Fibroblast of the aortic adventitia (primary cell): ENCODE results near the gene JAG2. TPM values are rescaled to one million over a fixed set of nuclear protein-coding genes. Genes with fewer than 3 reads are reported as not detected.
A peak's percentile ranks its signal among the peaks of the same experiment; 100 is the strongest.

ENCODE experiments used
- DNase-seq: peaks from one replicate; pipeline ENCODE4 v3.0.0-alpha.2; 2010; ENCODE audit warnings: low read depth
- H3K4me3 ChIP-seq: 2 replicates; pipeline ENCODE4 v1.5.1; 2011; ENCODE audit warnings: low read depth, mild to moderate bottlenecking, control low read depth, low read length, moderate library complexity
- CTCF ChIP-seq: IDR thresholded peaks from 2 replicates; pipeline ENCODE4 v1.5.1; 2011; ENCODE audit warnings: mild to moderate bottlenecking, low read length, control low read depth, inconsistent platforms; ENCODE audit not compliant: insufficient read depth
- small RNA-seq: library from RNA; depleted of rRNA; stranded (forward); fragments of <200 nt; gene quantifications from one replicate; pipeline ENCODE3, GENCODE V24; 2012
- total RNA-seq: library from RNA; depleted of rRNA; stranded (reverse); fragments of >200 nt; gene quantifications from 2 replicates; pipeline ENCODE4 v1.2.3, GENCODE V29; 2012; ENCODE audit warnings: low replicate concordance

The JAG2 gene
- total RNA-seq, 1 donor: 0.63 TPM

- TF ChIP-seq CTCF: no peak
- DNase-seq: peak; percentile 19
- no peak overlapping the region for H3K4me3 ChIP-seq
Measured at GRCh38 chr14:105091517-105092170, 76.9 kb downstream of the JAG2 start.

GRCh38 chr14:105091054-105091516 lies 77.5 kb downstream of the JAG2 start:
- H3K4me3 ChIP-seq: no peak overlapping the region
- no peak for TF ChIP-seq CTCF
- no peak for DNase-seq

Small RNA genes lying within 50 kb of the gene (small RNA-seq; reads per million reads assigned to genes)
- not detected for gene AL512356.2
- not detected for gene MIR6765

Other genes with a start within 250 kb of the JAG2 start
- gene PLD4, start 243.9 kb downstream of the JAG2 start, total RNA-seq: 0.09 and 0.16 TPM in 2 replicates
- 78.4 and 164 TPM in 2 replicates for gene AHNAK2, start 190.4 kb downstream of the JAG2 start, total RNA-seq
- gene CLBA1, start 183.0 kb downstream of the JAG2 start, total RNA-seq: 2.8 and 8.0 TPM in 2 replicates
- gene CDCA4, start 147.7 kb downstream of the JAG2 start, total RNA-seq: 4.0 and 41.1 TPM in 2 replicates
- gene GPR132, start 103.3 kb downstream of the JAG2 start, total RNA-seq: 0.09 and 0.16 TPM in 2 replicates
- gene NUDT14, start 12.5 kb upstream of the JAG2 start, total RNA-seq: 11.7 and 25.3 TPM in 2 replicates
- 51.0 and 123 TPM in 2 replicates for gene BTBD6, start 79.8 kb upstream of the JAG2 start, total RNA-seq
- gene BRF1, start 132.2 kb upstream of the JAG2 start, total RNA-seq: 28.8 and 49.4 TPM in 2 replicates
- 41.5 and 48.6 TPM in 2 replicates for gene PACS2, start 146.0 kb upstream of the JAG2 start, total RNA-seq
- 0.27 and 1.5 TPM in 2 replicates for gene TEX22, start 229.8 kb upstream of the JAG2 start, total RNA-seq